ENCODE results near the gene CRIM1.

The CRIM1 gene

DNA sequence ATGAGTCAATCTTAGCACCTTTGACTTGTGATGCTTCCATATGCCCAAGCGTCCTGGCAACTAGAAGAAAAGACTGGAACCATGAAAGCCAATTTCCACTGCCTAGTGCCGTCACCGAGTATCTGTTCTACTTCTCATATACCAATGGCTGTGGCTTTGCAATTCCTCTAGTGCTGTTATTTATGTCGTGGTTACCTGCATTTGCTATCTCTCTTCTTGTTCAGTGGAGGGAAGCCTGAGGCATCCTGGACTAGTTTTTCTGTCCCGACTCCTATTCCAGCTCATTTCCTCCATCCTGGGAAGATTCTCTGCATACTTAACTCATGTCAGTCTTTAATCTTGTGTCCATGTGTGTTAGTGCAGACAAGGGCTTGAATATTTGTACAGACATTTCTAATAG lies 124.5 kb downstream of the CRIM1 start:
- no peak for DNase-seq

DNA sequence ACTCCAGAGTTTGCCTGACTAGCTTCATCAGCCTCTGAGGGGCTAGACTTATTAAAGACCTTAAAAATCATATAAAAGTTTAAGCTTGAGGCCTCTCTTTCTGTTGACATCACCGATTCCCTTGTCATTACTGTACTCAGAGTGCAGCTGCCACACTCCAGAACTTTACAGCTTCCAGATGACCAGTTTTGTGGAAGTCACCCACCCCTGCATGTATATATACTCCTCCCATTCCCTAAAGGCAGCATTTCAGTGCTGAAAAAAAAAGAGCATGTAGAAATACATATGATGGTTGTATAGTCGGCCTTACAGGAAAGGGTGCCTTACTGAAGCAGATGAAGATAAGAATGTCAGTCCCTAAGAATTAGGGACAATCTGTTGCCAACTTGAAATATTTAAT lies 125.1 kb downstream of the CRIM1 start:
- no peak for DNase-seq

DNA sequence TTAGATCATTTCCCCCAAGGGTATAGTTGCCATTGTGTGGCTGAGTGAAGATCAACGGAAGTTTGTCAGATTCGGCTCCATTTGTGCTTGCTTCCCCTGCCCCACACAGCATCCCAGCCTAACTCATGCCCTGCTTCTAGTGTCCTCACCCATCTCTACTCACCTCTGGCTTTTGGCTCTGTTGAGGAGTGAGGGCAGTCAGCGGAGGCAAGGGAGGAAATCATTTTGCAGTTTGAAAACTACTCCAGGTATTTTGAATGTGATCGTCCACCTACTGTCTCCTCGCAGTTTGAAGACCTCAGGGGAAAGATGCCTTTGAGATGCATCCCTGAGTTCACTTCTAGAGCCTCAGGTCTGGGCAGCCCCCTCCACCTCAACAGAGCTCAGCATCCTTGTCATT lies 126.1 kb downstream of the CRIM1 start:
- DNase-seq: no peak

DNA sequence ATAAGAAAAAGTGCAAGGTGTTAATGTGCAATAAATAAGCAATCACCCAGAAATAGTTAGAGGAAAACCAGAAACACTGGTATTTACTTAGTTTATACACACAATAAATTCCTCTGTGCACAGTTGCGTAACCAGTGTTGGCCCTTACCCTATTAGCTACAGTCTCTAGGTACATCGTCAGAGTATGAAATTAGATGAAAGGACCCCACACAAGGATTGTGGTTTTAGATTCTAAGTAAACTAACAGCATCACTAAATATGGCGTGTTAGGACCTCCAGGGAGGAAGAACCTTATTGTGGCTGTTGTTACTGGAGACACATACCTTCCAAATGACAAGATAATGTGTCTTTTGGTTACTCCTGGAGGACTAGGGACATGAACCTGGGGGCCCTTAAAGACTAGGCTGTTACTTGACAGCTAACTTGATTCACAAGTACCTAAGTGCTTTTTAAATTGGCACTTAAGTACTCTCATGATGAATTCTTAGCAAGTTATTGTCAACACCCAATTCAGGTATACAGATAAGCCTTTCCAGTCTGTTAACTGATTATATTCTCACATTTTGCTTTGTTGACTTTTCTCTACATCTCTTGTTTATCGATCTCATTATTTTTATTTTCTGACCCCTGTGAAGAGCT lies 127.1 kb downstream of the CRIM1 start:
- no peak for DNase-seq

DNA sequence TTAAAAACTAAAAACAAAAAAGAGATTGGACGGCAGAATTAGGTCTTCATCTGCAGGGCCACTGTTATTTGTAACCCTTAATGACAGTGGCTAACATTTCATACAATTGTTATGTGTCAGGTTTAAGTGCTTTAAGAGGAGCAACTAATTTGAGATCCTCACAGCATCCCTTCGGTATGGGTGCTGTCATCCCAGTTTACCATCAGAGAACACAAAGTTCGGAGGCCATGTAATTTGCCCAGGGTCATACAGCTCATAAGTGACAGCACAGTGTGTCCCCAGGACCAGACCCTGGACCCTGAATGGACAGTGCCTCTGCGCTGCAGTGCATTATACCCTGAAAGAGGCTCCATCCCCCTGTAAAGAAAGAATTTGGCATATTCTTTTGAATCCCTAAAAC lies 127.7 kb downstream of the CRIM1 start:
- DNase-seq: no peak

DNA sequence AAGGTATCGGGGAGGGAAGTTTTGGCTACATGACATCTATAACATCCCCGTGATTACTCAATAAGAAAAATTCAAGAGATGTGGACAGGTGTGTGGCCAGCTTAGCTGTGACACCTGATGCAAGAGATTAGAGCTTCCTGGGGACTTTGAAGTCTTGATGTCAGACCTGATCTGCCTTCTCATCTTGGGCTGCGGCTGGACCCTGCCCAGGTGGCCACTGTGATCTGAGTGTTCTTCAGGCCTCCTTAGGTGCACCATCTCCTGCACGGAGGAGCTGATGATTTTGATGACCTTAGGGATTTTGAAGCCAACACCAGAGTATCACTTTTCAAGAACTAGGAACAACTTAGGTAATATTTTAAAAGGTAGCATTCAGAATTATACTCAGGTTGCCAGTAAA lies 128.9 kb downstream of the CRIM1 start:
- DNase-seq: no peak

DNA sequence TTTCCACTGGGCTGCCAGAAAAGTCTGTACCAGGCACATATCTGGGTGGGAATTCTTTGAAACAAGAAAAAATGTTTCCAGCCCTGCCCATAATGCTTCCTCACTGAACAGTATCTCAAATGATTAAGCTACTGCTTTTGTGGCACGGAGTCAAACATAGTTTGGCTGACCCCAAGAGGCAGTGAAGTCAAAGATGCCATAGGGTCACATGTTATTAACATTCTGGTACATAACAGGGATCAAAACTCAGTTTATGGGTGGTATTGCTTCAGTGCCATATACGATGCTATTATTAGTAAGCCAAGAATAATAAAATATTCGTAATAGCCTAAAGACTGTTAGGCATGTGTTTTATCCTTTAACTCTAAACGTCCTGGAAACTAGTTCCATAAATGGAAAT lies 129.9 kb downstream of the CRIM1 start:
- no peak for DNase-seq

DNA sequence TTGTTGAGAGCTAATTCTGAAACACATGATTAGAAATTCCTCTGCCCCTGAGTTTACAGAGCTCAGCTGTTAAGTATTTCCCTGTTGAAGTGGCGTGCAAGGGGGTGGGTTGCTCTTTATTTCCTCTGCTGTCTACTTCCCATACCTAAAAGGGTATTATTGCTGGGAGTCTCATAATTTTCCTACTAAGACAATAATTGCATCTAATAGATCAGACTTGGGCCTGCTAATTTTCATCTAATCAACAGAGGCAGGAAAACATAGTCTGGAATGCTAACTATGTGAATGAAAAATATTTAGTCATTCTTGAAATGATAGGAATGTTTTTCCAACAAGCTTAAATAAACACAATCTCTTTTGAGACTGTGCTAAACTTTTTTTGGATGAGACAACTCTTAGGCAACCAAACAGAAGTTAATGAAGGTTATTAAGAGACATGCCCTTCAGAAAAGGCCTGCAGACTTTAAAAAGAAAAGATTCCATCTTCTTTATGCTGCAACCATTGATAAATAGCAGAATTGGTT lies 131.0 kb downstream of the CRIM1 start:
- no peak for DNase-seq

DNA sequence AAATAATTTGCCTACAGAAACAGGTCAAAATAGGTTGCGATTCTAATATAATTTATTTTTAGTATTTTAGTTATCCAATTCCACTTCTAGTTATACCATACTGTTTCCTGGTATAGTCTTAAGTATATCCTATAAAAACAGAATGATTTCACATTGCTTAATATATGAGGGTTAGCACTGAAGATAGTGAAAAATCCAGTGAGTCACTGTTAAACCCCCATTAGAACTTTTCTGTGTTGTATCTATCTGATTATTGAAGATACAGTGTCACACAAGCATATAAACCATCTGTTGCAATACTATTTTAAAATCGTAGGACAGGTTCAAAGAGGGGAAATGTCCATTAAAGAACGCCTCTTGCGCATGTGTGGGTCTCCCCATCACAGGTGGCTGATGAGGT lies 132.4 kb downstream of the CRIM1 start:
- no peak for DNase-seq

DNA sequence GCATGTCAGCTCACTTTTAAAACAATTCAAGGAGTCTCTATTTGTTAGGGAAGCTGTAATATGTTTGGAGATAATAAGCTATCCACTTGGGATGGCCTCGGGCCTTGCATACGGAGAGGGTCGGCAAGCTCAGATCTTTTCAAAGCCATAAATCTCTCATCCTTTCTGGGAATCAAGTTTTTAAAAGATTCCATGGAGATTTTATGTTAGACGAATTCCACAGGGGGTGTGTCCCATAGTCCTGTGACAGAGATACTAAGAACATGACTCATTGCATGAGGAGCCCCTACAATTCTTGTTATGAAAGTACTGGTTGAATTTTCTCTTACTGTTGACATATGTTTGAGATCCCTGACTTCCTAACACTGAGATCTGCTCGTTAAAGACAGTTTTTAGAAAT lies 133.7 kb downstream of the CRIM1 start:
- no peak for DNase-seq

DNA sequence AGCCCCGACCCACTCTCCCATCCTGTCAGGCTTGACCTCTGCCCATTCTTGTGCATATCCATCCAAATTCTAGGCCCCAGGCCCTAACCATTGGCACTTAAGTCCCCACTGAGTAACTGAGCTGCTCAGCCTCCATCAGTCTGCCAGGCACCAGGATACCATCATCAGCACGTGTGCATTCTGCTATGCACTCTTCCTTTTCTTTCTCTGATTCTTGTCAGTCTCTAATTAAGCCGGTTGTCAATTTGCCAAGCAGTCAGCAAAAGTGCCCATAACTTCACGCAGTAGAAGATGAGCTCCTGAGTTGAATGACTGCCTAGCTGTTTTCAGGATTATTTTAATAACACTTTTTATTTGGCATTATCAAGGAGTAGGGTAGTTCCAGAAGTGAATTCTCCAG lies 135.2 kb downstream of the CRIM1 start:
- no peak for DNase-seq

DNA sequence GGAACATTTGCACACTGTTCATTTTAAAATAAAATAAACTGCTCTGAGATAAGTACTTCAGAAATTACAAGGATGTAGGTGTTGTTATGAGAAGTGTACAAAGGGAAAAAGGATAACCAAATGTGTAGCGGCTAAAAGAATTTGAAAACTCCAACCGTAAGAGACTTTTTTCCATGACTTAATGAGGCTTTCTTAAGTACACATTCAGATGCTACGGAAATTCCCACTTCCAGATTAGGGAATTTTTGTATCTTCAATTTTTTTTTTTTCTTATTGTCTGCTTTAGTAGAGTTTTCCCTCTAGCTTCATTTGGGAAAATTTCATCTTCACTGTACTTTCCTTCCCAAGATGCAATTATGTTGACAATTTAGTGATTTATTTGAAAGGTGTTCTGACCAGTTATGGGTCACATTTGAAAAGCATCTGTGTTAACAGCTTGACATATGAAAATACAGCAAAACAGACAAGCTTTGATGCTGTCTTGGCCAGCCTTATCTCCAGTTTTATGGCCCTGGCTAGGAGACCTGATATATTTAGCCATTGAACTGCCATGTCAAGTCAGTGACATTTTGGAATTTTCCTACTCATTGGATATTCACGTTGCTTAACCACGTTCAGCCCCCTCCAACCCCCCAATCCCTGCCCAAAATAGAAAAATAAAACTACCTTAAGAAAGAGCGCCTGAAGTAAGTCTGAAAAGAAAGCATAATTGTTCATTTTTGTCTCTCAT lies 136.8 kb downstream of the CRIM1 start:
- DNase-seq: no peak

DNA sequence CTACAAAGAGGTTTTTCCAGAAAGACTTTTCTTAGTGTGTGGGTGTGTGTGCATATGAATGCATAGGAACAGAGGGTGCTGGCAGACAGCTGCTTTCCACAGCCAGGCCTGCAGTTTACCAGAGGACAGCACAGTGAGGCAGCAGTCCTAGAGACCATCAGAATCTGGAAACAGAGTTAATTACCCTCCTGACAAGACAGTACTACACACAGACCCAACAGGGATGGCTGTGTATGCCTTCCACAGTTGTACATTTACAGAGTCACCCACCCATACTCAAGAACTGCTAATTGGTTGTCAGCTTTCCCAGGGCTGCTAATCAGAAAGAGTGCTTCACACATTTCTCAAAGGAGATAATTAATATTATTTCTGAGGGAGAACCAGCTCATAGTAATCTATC lies 137.7 kb downstream of the CRIM1 start:
- DNase-seq: peak in 11 of 56 donors; percentile 4 to 34 (median 14)

DNA sequence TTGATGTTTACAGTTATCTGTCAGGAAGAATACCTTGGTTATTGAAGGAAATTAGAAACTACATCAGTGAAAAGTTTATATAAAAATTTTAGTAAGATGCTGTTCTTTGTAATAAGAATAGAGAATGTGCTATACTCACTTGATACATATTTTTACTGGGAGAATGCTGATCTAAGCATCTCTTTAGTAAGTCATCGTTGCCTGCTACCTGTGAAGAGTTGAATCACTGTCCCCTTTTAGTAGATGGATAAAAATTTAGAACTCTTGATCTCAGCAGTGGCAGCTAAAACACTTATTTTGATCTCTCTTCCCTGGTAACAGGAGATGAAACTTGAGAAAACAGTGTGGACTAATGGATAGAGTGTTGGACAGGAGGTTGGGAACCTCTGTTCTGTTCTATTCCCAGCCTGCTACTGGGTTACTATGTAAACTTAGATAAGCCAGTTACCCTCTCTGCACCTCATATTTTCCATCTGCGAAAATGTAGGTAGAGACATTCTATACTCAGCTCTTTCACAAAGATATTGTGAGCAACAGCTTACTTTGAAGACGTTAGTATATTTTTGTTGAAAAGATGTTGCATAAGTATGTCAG lies 142.1 kb downstream of the CRIM1 start:
- DNase-seq: no peak

DNA sequence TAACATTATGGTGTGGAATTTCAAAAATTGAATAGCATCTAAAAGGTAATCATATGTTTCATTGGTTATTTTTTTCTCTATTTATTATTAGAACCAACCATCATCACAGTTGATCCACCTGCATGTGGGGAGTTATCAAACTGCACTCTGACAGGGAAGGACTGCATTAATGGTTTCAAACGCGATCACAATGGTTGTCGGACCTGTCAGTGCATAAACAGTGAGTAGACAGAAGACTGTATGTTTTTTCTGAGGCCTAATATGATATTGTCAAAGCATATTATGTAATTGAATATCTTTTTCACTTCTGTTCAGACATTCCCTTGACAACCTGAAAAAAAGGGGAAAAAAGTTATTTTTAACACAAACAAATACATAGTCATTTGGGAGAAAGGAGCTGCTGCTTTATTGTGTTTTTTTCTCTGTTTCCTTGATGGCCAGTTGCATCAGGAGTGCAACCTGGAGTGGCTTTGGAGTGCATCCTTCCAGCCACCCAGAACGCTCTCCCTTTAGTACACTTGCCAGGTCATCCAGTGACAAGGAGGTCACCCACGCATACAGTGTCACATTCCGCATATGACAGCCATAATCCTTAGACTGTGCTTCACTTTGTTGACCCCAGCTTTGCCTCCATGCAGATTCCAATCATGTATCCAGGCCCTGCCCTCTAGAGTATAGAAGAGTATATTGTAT lies 143.7 kb downstream of the CRIM1 start:
- DNase-seq: no peak

DNA sequence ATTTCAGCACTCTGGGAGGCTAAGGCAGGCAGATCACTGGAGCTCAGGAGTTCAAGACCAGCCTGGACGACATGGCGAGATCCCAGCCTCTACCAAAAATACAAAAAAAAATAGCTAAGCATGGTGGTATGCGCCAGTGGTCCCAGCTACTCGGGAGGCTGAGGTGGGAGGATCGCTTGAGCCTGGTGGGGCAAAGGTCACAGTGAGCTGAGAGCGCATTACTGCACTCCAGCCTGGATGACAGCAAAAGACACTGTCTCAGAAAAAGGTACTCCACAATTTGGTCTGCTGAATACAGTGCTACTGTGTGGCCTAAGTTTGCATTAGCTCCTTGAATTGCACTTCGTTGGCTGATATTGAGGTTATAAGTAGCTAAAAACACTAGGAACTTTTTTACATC lies 144.5 kb downstream of the CRIM1 start:
- DNase-seq: no peak

DNA sequence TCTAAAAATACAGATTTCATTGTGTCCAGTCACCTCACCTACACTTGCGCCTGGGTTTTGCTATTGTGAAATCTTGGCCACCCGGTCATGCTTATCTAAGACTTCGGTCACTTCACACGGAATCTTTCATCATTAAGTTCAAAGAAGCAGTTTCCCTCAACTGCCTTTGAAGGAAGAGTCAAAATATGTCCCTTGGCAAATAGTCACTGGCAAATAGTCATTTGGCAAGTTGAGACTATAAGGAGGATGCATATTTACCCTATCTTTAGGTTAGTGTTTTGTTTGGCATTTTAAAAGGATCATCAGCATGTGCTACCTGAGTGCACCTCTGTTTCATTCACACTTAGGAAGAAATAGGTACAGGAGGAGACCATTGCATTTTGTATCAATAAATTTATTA lies 146.5 kb downstream of the CRIM1 start:
- no peak for DNase-seq

DNA sequence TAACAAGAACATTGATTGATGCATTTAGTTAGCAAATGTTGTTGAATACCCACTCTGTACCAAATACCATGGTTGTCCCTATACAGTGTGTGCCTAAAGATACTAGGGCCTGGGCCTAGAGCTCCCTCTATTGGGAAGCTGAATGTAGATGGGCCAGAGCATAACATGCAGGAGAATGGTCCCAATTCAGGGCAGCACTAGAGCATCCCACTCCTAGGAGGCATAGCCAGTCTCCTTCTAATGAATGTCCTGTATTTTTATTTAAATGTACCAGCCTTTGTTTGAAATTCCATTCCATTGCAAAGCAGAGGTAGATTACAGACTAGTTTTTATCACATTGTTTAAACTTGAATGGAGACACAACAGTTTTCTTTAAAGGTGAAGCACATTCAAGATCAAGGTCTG lies 151.8 kb downstream of the CRIM1 start:
- DNase-seq: peak in 27 of 56 donors; percentile 4 to 60 (median 22)

DNA sequence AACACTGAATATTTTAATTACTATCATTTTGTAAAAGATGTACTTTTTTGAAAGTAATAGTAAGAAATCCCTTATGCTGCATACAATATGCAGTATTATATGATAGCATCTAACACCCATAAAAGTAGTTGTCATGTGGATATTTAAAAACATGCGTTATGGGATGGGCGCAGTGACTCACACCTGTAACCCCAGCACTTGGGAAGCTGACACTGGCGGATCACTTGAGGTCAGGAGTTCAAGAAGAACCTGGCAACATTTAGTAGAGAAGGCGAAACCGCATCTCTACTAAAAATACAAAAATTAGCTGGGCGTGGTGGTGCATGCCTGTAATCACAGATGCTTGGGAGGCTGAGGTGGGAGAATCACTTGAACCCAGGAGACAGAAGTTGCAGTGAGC lies 153.5 kb downstream of the CRIM1 start:
- DNase-seq: no peak

DNA sequence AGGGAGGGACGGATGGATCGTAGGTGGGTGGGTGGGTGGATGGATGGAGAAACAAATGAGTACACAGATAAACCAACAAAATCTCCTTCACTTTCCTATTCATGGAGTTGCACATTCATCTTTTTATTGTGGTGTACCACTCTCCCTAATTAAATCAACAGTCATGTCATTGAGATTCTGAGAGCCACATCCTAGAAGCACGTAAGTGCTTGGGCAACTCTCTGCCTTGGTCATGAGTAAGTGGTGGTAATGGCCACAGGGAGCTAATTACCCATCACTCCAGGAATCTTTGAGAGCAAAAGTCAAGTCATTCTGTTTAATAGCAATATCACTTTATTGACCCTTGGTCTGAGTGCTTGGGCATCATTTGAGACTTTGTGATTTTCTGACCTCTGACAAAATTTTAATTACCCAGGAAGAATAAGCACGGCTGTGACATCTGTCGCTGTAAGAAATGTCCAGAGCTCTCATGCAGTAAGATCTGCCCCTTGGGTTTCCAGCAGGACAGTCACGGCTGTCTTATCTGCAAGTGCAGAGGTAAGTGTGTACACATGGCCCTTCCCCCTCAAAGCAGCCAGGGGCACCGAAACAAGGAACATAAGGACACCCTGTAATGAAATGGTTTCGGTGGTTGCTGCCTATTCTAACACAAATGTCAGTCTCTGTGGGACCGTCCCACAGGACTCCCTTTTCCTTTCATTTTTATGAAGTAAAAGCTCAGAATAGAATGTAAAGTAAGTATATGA lies 156.5 kb downstream of the CRIM1 start:
- no peak for DNase-seq

DNA sequence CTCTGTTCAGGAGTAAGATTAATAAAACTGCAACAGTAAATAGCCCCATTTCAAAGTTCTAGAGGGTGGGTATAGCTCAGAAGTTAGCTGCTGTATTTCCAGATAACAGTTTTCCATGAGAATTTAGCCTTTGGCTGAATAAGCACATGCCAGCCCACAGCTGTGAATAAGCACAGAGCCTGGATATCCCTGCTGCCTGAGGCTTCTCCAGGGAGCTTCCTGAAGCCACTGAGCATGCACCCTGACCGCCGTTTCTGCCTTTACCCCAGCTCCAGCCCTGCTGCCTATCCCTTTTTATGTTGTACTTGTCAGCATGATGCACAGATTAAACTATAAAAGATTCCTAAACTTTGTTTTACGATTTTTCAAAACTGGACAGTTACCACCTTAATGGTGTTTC lies 157.1 kb downstream of the CRIM1 start:
- DNase-seq: no peak
